HEK293 (cell line): Measurements from ENCODE around the gene THOC1.

ENCODE experiments used
- CTCF ChIA-PET: fragments of 350-600 bp; formaldehyde crosslinking; extraction: SDS; loops from one replicate; lab custom pipeline; 2021; ENCODE audit warnings: antibody characterized with exemption; lab: Yijun Ruan, JAX
- POLR2A ChIA-PET: fragments of 300-600 bp; formaldehyde crosslinking; extraction: SDS; loops from one replicate; lab custom pipeline; 2020; ENCODE audit warnings: antibody characterized with exemption, inconsistent platforms; lab: Yijun Ruan, JAX
- H3K27ac ChIP-seq: fragments of 200-500 bp; sonication (Bioruptor generic); 2 replicates; pipeline ENCODE4 v1.5.1; 2014; ENCODE audit warnings: low read depth, low read length, control low read depth, inconsistent platforms; ENCODE audit errors: extremely low read depth
- H3K36me3 ChIP-seq, 2 experiments: fragments of 200-500 bp in 1 of 2; sonication (Bioruptor generic) in 1 of 2; 1 replicate in 1 of 2; 2 replicates in 1 of 2; pipeline ENCODE4 v1.5.1; 2014 to 2017; ENCODE audit warnings: inconsistent platforms in 2 of 2, low read length in 2 of 2; ENCODE audit not compliant: control insufficient read depth in 2 of 2, insufficient read depth in 1 of 2
- H3K4me1 ChIP-seq: fragments of 200-500 bp; sonication (Bioruptor generic); 2 replicates; pipeline ENCODE4 v1.5.1; 2014; ENCODE audit warnings: mild to moderate bottlenecking, low read length, inconsistent platforms; ENCODE audit not compliant: control insufficient read depth, insufficient read depth
- H3K4me3 ChIP-seq: 2 replicates; pipeline ENCODE4 v1.5.1; 2011; ENCODE audit warnings: low read depth, mild to moderate bottlenecking, control low read depth, low read length, moderate library complexity
- H3K9me3 ChIP-seq: fragments of 200-500 bp; sonication (Bioruptor generic); 2 replicates; pipeline ENCODE4 v1.5.1; 2014; ENCODE audit warnings: low read depth, low read length, inconsistent platforms; ENCODE audit not compliant: control insufficient read depth, insufficient read depth
- MZF1 ChIP-seq: fragments of 450-650 bp; formaldehyde crosslinking; IDR thresholded peaks from 2 replicates; pipeline ENCODE4 v1.5.1; 2017; ENCODE audit warnings: missing biosample characterization, missing genetic modification characterization, borderline replicate concordance
- REPIN1 ChIP-seq: fragments of 450-650 bp; formaldehyde crosslinking; IDR thresholded peaks from 2 replicates; pipeline ENCODE4 v1.5.1; 2017; ENCODE audit warnings: missing biosample characterization, missing genetic modification characterization, low read depth
- SP2 ChIP-seq: fragments of 450-650 bp; formaldehyde crosslinking; IDR thresholded peaks from 2 replicates; pipeline ENCODE4 v1.5.1; 2016; ENCODE audit warnings: missing biosample characterization, missing genetic modification characterization
- ZIC2 ChIP-seq: fragments of 450-650 bp; formaldehyde crosslinking; IDR thresholded peaks from 2 replicates; pipeline ENCODE4 v1.5.1; 2016; ENCODE audit warnings: missing biosample characterization, missing genetic modification characterization
- ZNF174 ChIP-seq: fragments of 450-650 bp; formaldehyde crosslinking; IDR thresholded peaks from 2 replicates; pipeline ENCODE4 v1.5.0; 2017; ENCODE audit warnings: missing biosample characterization, mild to moderate bottlenecking, missing genetic modification characterization
- ZNF202 ChIP-seq: fragments of 450-650 bp; formaldehyde crosslinking; IDR thresholded peaks from 2 replicates; pipeline ENCODE4 v1.5.1; 2016; ENCODE audit warnings: missing biosample characterization, missing genetic modification characterization, borderline replicate concordance
- ZNF354C ChIP-seq: fragments of 450-650 bp; formaldehyde crosslinking; IDR thresholded peaks from 2 replicates; pipeline ENCODE4 v1.5.1; 2016; ENCODE audit warnings: missing biosample characterization, missing genetic modification characterization, low read depth, borderline replicate concordance
- ZNF555 ChIP-seq: fragments of 450-650 bp; formaldehyde crosslinking; conservative IDR thresholded peaks from 2 replicates; pipeline ENCODE4 v1.5.1; 2017; ENCODE audit warnings: missing biosample characterization, mild to moderate bottlenecking, missing genetic modification characterization, inconsistent platforms
- ZNF664 ChIP-seq: fragments of 450-650 bp; formaldehyde crosslinking; IDR thresholded peaks from 2 replicates; pipeline ENCODE4 v1.5.1; 2016; ENCODE audit warnings: missing biosample characterization, missing genetic modification characterization
- TF ChIP-seq, protein P1 (sequence below): fragments of 450-650 bp; formaldehyde crosslinking; IDR thresholded peaks from 2 replicates; pipeline ENCODE4 v1.5.1; 2016; ENCODE audit warnings: missing biosample characterization, missing genetic modification characterization
- TF ChIP-seq, protein P2 (sequence below): IDR thresholded peaks from 2 replicates; pipeline ENCODE4 v1.6.1; 2011; ENCODE audit warnings: mild to moderate bottlenecking, low read depth, low read length, borderline replicate concordance
- TF ChIP-seq, protein P3 (sequence below): fragments of 450-650 bp; formaldehyde crosslinking; IDR thresholded peaks from 2 replicates; pipeline ENCODE4 v1.5.1; 2017; ENCODE audit warnings: missing biosample characterization, missing genetic modification characterization
- TF ChIP-seq, protein P4 (sequence below): fragments of 450-650 bp; IDR thresholded peaks from 2 replicates; pipeline ENCODE4 v1.5.1; 2018; ENCODE audit warnings: missing biosample characterization, missing genetic modification characterization
- TF ChIP-seq, protein P5 (sequence below): fragments of 450-650 bp; formaldehyde crosslinking; IDR thresholded peaks from 2 replicates; pipeline ENCODE4 v1.5.1; 2017; ENCODE audit warnings: missing biosample characterization, mild to moderate bottlenecking, missing genetic modification characterization, moderate library complexity
- TF ChIP-seq, protein P6 (sequence below): fragments of 450-650 bp; formaldehyde crosslinking; IDR thresholded peaks from 2 replicates; pipeline ENCODE4 v1.5.1; 2016; ENCODE audit warnings: missing biosample characterization, missing genetic modification characterization, low read depth
- TF ChIP-seq, protein P7 (sequence below): fragments of 450-650 bp; formaldehyde crosslinking; IDR thresholded peaks from 2 replicates; pipeline ENCODE4 v1.5.1; 2016; ENCODE audit warnings: missing biosample characterization, missing genetic modification characterization

THOC1 gene

DNA sequence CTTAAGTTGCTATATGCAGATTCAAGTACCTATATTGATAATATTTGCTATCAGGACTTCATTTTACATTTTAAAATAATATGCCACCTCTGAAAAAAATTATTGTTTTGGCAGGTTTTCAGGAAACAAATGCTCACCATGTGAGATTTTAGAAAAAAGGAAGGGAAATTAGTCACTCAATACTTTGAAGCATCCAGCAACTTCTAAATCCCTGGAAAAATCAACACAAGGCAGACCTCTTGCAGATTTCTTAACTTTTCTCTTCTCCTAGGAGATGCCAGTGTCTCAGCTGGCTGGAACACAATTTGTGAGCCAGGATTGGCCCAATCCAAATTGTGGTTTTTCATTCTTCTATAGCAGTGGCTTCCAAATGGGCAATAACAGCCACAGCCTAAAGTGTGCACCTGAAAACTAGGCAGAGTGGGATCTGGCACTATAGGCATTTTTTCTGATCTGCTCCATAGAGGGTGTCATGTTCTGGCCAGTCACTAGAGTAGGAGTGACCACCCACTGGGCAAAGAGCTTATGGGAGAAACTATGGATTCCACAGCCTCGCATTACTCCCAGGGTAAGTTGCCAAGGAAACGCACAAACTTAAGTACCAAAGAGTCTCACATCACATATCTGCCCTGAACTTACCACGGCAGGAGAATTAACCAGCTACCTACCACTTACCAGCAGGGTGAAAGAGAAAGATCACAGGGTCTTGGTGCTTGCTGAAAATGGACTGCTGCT is 28.1 kb upstream of the THOC1 start:
- no peak overlapping the region for H3K4me3 ChIP-seq
- H3K9me3 ChIP-seq, result no peaks in the 10 kb centered on the region
- H3K27ac ChIP-seq, result no peak overlapping the region
- H3K36me3 ChIP-seq, result no peaks in the 10 kb centered on the region
- ChIA-PET POLR2A (no interaction called here), CTCF (interaction anchor here (1.0 to 3.2 kb wide), 2 partner anchors 301 to 320 kb away, joined by 3 to 13 read pairs; partner anchors contain the start of gene CLUL1)
- H3K4me1 ChIP-seq, result peaks cover 3% of the 10 kb centered on the region
- no peak for TF ChIP-seq ZIC2 (tag by site-specific recombination)
- TF ChIP-seq, protein P1, sequence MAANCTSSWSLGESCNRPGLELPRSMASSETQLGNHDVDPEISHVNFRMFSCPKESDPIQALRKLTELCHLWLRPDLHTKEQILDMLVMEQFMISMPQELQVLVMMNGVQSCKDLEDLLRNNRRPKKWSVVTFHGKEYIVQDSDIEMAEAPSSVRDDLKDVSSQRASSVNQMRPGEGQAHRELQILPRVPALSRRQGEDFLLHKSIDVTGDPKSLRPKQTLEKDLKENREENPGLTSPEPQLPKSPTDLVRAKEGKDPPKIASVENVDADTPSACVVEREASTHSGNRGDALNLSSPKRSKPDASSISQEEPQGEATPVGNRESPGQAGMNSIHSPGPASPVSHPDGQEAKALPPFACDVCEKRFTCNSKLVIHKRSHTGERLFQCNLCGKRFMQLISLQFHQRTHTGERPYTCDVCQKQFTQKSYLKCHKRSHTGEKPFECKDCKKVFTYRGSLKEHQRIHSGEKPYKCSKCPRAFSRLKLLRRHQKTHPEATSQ (tag by site-specific recombination), result no peak
- TF ChIP-seq, protein P2, sequence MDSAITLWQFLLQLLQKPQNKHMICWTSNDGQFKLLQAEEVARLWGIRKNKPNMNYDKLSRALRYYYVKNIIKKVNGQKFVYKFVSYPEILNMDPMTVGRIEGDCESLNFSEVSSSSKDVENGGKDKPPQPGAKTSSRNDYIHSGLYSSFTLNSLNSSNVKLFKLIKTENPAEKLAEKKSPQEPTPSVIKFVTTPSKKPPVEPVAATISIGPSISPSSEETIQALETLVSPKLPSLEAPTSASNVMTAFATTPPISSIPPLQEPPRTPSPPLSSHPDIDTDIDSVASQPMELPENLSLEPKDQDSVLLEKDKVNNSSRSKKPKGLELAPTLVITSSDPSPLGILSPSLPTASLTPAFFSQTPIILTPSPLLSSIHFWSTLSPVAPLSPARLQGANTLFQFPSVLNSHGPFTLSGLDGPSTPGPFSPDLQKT, result no peak
- no peak for TF ChIP-seq REPIN1 (tag by site-specific recombination)
- TF ChIP-seq, protein P3, sequence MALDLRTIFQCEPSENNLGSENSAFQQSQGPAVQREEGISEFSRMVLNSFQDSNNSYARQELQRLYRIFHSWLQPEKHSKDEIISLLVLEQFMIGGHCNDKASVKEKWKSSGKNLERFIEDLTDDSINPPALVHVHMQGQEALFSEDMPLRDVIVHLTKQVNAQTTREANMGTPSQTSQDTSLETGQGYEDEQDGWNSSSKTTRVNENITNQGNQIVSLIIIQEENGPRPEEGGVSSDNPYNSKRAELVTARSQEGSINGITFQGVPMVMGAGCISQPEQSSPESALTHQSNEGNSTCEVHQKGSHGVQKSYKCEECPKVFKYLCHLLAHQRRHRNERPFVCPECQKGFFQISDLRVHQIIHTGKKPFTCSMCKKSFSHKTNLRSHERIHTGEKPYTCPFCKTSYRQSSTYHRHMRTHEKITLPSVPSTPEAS (tag by site-specific recombination), result no peak
- no peak for TF ChIP-seq SP2 (tag by site-specific recombination)
- TF ChIP-seq MZF1 (tag by site-specific recombination), result no peak
- TF ChIP-seq, protein P4, sequence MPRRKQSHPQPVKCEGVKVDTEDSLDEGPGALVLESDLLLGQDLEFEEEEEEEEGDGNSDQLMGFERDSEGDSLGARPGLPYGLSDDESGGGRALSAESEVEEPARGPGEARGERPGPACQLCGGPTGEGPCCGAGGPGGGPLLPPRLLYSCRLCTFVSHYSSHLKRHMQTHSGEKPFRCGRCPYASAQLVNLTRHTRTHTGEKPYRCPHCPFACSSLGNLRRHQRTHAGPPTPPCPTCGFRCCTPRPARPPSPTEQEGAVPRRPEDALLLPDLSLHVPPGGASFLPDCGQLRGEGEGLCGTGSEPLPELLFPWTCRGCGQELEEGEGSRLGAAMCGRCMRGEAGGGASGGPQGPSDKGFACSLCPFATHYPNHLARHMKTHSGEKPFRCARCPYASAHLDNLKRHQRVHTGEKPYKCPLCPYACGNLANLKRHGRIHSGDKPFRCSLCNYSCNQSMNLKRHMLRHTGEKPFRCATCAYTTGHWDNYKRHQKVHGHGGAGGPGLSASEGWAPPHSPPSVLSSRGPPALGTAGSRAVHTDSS (tag by site-specific recombination), result no peak
- TF ChIP-seq ZNF354C (tag by site-specific recombination), result no peak
- TF ChIP-seq, protein P5, sequence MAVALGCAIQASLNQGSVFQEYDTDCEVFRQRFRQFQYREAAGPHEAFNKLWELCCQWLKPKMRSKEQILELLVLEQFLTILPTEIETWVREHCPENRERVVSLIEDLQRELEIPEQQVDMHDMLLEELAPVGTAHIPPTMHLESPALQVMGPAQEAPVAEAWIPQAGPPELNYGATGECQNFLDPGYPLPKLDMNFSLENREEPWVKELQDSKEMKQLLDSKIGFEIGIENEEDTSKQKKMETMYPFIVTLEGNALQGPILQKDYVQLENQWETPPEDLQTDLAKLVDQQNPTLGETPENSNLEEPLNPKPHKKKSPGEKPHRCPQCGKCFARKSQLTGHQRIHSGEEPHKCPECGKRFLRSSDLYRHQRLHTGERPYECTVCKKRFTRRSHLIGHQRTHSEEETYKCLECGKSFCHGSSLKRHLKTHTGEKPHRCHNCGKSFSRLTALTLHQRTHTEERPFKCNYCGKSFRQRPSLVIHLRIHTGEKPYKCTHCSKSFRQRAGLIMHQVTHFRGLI (tag by site-specific recombination), result no peak
- TF ChIP-seq ZNF555 (tag by site-specific recombination), result no peak
- TF ChIP-seq, protein P6, sequence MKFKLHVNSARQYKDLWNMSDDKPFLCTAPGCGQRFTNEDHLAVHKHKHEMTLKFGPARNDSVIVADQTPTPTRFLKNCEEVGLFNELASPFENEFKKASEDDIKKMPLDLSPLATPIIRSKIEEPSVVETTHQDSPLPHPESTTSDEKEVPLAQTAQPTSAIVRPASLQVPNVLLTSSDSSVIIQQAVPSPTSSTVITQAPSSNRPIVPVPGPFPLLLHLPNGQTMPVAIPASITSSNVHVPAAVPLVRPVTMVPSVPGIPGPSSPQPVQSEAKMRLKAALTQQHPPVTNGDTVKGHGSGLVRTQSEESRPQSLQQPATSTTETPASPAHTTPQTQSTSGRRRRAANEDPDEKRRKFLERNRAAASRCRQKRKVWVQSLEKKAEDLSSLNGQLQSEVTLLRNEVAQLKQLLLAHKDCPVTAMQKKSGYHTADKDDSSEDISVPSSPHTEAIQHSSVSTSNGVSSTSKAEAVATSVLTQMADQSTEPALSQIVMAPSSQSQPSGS, result no peak
- TF ChIP-seq ZNF174 (tag by site-specific recombination), result no peak
- TF ChIP-seq, protein P7, sequence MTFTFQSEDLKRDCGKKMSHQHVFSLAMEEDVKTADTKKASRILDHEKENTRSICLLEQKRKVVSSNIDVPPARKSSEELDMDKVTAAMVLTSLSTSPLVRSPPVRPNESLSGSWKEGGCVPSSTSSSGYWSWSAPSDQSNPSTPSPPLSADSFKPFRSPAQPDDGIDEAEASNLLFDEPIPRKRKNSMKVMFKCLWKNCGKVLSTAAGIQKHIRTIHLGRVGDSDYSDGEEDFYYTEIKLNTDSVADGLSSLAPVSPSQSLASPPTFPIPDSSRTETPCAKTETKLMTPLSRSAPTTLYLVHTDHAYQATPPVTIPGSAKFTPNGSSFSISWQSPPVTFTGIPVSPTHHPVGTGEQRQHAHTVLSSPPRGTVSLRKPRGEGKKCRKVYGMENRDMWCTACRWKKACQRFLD (tag by site-specific recombination), result no peak
- TF ChIP-seq ZNF664 (tag by site-specific recombination), result no peak
- no peak for TF ChIP-seq ZNF202 (tag by site-specific recombination)
